Hepatic stellate cell (primary cell): ENCODE data around the gene XDH.

ENCODE experiments used
- DNase-seq: peaks from one replicate; pipeline ENCODE4 v3.0.0; 2011; ENCODE audit warnings: low spot score

Gene XDH

DNA sequence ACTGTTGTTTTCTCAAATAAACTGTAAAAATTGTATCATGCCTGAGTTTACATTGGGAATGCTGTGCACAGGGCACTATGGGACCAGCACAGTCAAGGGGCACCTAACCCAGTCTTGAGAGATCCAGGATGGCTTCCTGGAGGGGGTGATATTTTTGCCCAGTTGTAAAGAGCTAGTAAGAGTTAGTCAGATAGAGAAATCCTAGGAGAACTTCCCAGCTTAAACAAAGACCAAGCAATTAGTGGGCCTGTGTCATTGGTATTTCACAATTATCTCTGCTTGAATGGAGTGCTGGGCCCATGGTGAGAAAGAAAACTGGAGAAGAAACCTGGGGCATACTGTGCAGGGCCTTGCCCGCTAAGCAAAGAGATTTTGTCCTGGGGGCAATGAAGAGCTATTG lies 12.2 kb downstream of the XDH start:
- no peak for DNase-seq

DNA sequence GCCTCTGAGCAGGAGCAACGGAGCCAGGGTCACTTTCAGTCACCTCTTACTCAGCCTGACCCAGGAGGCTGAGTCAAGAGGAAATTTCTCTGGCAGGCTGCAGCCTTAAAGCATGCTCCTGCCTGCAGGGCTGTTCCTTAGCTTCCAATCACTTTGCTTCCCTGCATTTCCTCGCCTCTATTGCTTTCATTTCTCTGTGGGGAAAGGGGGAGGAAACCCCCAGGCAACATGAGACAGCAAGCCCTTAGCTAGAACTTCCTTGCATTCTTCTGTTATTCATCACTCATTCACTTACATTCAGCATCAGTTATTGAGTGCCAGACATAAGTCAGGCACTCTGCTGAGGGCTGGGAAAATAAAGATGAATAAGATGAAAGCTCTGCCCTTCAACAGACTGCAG lies 13.0 kb downstream of the XDH start:
- peak; percentile 69 for DNase-seq

DNA sequence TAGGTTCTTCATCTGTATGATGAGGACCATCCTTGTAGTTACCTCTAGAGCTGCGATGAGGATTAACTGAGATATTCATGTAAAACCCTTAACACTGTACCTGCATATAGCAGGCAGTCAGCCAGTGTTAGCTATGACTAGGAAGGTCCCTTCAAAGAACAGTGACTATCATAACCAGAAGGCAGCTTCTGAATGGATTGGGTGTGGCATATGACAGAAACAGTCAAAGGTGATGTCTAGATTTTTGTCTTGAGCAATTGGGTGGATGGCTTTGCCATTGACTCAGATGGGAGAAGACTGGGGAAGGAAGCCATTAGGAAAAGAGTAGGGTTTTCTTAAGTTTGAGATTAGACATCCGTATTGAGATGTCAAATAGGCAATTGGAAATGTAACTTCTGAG lies 15.7 kb downstream of the XDH start:
- DNase-seq = no peak

DNA sequence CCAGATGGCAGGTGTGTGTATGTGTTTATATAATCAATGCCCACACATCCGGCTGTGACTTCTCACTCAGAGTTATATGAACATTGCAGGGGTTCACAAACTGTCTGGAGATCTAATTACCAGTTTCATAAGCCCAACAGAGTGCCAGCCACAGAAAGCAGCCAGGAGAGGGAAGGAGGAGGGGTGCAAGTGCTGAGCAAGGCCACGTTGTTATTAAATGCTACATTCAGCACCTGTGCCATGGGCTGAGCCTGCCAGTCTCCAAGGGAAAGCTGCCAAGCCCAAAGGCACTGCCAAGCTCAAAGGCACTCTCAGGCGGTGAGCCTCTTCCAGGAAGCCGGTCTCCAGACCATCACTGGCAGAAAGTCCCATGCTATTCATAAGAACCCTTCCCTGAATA lies 17.4 kb downstream of the XDH start:
- DNase-seq = no peak

DNA sequence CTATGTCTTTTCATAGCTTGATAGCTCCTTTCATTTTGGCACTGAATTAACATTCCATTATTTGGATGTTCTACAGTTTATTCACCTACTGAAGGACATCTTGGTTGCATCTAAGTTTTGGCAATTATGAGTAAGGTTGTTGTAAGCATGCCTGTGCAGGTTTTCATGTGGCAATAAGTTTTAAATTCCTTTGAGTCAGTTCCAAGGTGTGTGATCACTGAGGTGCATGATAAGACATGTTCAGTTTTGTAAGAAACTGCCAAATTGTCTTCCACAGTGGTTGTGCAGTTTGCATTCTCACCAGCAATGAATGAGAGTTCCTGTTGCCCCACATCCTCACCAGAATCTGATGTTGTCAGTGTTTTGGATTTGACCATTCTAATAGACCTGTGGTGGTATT lies 24.2 kb downstream of the XDH start:
- no peak for DNase-seq

DNA sequence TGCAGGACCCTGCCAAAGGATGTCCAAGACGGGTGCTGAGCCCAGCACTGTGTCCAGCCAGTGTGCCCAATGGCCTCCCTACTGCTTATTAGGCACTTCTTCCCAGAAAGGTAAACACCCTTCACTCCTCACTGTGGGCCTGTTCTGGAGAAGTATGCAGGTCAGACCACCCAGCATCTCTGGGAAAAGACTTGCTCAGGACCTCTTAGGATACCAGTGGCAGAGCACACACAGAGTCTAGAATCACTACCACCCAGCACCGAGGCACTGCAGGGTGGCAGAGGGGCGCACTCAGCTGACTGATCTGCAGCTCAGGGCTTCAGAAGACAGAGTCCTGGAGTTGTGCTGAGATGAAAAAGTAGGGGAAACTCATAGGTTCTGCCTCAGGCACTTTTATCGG lies 25.8 kb downstream of the XDH start:
- no peak for DNase-seq

DNA sequence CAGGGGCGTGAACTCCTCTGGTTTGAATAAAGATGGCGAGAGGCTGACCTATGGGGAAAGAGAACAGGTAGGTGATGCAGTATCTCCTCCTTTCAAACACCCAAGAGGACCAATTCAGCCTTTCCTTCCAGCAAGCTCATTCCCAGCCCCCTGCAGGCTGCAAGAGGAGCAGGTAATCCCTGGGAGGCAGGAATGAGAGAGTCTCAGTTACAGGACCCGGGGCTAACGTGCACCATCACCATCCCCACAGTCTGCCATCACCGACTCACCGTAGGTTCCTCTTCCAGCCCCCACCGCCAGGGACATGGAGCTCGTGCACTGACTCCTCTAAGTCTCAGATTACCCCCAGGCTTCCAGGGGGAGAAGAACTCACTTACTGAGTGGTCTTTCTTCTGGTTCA lies 26.7 kb downstream of the XDH start:
- no peak for DNase-seq

DNA sequence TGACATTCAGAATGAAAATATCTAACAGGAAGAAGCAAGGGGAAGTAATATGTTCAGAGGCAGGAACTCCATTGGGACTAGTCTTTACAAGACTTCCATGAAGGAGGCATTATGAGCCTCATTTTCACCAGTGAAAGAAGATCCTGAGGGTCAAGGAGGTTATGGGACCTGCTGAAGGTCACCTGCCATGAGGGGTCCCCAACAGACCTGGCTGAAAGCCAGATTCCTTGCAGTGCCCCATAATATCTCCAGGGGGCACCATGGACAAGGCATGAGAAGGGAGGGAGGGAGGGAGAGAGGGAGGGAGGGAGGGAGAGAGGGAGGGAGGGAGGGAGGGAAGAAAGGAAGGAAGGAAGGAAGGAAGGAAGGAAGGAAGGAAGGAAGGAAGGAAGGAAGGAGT lies 27.9 kb downstream of the XDH start:
- no peak for DNase-seq

DNA sequence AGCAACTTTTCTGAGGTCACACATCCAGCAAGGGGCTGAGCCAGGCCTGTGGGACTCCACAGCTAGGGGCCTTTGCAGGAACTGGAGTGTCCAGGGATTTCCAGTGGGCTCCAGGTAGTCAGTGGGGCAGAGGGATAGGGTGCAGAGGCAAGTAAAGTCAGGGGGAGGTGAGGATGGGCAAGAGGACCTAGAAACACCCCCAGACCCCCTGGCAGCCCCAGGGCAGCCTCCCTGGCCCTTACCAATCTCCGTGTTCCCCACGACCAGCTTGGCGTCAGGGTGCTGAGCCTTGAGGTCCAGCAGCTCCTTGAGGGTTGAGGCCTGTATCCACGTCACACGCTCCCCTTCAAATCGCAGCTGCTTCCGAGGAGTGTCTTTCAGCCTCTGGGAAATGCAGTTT lies 28.4 kb downstream of the XDH start:
- no peak for DNase-seq

DNA sequence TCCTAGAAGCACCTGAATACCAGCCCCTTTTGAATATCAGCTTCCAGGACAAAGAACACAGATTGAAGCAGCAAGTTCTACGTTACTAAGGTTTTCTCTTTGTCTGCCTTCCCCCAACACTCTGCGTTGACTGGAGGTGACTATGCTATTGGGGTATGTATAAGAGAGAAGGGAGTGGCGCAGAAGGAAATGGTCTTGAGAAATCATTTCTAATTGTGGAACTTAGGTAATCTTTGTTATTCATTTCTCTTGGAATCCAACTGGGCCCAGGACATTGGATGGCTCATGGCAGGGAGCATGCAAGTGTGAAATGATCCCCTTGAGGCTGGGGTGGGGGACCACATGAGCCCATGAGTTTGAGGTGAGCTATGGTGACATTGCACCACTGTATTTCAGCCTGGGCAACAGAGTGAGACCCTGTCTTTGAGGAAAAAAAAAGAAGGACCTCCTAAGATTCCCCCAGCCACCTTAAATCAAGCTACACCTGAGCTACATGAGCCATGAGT lies 29.7 kb downstream of the XDH start:
- DNase-seq = peak; percentile 72

DNA sequence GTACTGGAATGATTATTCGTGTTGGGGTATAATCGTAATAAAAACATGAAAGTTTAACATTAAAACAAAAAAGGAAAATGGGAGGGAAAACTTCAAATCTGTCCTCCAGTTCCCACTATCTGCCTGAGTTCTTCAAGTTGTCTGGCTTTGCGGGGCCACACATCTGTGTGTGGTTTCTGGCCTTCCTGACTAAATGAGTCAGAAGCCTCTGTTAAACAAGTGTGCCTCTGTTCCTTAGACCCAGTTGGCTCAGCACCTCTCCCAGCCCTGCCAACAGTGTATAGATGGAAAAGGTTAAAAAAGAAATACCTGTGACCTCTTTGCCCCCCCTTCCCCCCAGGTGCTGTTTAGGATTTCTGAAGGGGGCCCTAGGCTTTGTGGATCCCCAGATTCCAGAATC lies 30.2 kb downstream of the XDH start:
- peak; percentile 75 for DNase-seq

DNA sequence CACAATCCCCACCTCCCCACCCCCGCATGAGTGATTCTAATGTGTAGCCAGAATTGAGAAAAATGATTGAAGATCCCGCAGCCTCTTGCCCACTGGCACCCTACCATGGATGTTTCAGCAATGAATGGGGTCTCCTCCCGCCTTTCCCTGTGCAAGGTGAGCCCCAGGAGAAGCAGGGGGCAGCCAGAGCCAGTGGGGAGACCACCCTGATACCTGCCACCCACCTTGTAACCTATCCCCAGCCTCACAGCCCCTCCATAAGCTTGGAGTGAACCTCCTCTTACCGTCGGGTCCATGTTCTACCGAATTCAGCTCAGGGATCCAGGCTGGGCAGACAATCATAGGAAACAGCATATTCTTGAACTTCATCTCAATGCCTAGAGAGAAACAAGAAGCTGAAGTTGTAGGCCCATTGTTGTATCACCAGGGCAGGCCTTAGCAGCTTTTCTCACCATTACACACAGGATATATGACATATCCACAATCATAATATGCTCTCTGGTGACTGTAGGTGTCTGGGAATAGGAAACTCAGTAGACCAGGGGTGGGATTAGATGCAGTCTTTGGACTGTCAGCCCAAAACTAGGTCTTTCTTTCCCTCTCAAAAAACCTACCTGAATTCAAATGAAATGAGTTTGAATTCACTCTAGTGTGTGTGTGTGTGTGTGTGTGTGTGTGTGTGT lies 30.9 kb downstream of the XDH start:
- no peak for DNase-seq

DNA sequence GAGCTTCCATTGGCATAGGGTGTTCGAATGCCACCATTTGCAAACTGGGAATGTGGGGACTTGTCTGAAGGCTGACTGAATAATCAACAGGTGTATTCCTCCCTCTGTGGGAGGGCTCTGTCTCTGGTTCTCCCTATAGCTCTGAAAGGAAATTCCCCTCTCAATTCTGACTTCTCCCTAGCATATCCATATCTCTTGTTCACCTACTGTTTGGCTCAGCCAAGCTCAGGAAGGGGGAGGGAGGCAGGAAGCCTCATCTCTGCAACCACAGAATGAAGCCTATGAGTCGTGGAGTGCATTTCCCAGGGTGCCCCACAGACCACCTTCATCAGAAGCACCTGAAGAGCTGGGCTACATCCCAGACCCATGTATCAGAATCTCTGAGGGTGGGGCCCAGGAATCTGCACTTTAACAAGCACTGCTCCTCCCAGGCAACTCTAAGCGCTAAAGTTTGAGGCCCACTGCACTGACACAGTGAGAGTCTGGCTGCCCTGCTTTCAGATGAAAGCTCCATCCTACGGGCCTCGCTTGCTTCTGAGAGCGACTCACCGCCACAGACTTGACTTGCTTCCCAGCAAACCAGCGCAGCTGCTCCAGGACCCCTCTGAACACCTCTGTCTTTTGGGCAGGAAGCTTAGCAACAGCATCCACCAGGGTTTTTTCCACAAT lies 32.0 kb downstream of the XDH start:
- no peak for DNase-seq

DNA sequence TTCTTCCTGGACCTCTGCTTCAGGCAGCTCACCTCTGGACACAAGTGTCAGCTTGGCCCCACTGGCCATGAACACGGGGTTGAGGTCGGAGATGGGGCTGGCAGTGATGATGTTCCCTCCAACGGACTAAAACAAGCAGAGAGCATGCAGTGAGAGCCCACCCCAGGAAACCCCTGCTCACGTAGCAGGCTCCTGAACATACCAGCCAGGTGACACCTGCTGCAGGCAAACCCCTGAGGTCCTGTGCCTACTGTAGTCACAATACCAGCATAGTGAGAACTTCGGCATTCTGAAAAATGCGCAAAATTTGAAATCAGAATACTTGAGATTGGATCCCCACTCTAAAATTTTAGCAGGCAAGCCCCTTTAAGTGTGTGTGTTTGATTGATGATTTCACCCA lies 32.9 kb downstream of the XDH start:
- DNase-seq = no peak

DNA sequence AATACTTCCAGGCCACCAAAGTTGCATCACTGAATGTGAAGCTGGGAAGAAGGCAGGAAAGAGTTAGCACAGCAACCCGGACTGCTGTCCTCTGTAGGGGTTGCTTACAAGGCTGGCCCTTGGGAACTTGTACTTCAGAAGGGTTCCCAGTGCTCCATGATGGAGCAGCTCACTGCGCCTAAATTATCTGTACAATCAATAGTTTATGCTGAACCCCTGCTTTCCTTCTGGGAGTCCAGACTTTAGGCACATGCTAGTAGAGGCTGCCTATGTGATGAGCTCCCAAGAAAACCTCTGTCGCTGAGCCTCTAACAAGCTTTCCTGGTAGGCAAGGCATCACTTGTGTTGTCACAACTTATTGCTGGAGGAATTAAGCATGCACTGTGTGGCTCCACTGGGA lies 34.3 kb downstream of the XDH start:
- DNase-seq = no peak

DNA sequence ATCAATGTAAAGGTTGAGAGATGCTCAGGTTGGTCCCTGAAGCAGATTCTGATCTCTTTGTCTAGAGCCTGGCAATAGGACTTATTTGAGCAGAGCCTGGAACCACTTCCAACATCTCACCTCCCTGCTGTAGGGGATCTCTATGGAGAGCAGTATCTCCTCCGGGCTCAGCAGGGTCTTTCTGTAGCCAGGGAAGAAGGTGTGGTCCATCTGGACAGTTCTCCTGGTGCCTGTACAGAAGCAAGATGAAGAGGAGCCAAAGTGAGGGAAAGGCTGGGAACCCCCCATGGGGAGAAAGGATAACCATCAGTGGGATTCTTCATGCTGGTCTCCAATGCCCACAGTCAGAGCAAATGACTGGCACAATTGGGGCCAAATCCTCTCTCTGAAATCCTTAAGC lies 34.8 kb downstream of the XDH start:
- DNase-seq = no peak

DNA sequence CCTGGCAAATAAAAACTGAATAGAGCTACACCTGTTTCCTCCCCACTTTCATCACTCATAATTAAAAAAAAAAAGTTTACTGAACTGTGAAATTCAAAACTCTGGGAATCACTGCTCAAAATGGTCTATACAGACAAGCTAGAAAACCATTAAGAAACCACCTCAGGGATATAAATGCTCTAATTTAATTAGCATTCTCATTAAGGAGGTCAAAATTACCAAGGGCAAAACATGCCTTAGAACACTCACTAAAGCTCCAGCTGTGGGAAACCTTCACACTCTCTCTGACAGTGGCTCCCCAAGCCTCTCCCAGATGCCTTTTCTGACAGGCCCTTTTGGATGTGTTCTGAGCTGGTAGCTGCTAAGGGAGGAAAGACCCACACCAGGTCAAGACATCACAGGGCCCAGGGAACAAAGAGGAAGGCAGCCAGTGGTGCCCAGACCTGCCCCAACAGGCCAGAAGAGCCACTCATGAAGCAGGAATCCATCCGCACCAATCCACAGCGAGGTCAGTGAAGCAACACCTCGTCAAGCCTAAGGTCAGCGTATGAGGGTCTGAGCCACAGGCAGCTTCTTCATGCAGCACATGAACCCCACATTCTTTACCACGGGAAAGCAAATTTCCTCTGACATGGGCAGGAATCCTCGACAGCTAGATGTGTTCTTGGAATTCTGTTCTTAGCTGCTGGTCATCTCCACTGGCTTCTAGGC lies 35.6 kb downstream of the XDH start:
- no peak for DNase-seq

DNA sequence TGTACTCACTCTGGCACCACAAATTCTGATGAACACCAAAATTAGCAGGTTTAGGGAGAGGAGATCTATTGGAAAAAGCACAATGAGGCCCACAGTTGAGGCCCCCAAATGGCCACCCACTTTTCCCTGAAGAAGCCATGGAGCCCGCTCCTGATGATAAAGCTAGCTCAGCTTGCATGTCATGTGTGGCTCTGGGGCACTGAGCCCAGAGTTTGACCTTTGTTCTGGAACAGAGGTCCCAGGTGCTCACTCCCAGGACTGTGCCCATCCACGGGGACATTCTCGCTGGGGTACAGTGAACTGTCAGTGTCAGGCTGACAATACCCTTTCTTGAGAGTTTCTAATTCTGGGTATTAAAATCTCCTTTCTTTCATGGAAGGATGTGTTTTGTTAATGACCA lies 36.2 kb downstream of the XDH start:
- DNase-seq = no peak

DNA sequence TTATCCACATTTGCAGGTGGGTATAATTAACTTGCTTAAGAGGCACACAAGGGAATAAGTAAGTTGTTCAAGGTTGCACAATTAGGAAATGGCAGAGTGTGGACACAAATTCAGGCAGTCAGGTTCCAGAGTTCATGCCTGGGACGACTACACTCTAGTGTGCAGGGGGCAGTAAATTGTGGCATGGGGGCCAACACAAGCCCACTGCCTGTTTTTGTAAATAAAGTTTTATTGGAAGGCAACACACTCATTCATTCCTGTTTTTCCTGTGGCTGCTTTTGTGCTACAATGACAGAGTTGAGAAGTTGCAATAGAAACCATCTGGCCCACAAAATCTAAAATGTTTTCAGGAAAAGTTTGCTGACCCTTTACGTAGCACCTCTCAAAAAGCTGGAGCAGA lies 41.4 kb downstream of the XDH start:
- no peak for DNase-seq

DNA sequence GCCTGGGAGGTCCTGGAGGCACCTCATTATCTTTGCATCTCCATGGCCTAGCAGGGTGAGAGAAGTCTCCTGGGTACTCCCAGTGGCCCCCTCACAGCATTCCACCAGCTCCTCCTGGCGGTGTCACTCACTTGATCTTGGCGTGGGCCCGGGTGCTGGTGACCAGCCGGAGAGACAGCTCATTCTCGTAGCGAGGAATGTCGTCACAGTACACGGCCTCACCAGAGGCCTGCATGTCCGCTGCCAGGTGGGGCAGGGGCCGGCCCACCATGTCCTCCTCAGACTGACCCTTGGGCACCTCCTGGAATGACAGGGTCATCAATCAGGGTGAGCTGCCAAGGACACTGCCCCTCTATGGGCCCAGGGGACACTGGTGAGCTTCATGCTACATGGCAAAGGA lies 42.4 kb downstream of the XDH start:
- DNase-seq = no peak

DNA sequence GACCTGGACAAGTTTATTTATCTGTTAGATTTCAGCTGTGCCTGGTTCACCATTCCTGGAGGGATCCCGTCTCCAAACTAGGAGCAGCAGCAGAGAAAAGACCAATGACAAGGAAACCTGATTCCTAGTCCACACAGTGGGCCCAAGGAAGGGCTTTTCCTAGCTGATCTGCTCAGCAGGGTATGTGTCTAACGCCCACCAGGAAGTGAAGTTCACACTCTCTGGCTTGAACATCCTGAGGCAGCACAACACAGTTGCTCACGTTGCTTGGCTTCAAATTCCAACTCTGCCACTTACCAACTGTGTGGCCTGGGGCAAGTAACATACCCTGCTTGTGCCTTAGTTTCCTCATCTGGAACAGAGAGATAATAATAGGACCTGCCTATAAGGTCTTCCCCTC lies 42.9 kb downstream of the XDH start:
- no peak for DNase-seq

DNA sequence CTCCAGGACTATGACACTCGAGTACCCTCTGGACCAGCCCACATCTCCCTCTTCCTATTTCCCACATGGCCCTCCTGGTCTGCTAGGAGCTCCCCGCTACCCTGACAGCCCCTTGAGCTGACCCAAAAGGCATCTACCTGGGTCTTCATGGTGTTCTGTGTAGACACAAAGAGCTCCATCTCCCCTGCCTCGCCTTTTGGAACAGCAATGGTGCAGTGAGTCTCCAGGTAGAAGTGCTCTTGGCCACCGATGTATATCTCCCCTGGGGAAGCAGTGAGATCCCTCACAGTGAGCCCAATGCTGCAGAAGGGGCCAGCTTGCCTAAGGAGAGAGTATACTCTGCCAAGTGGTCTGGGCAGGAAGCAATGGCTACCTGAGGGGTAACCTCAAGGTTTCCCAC lies 47.8 kb downstream of the XDH start:
- no peak for DNase-seq

DNA sequence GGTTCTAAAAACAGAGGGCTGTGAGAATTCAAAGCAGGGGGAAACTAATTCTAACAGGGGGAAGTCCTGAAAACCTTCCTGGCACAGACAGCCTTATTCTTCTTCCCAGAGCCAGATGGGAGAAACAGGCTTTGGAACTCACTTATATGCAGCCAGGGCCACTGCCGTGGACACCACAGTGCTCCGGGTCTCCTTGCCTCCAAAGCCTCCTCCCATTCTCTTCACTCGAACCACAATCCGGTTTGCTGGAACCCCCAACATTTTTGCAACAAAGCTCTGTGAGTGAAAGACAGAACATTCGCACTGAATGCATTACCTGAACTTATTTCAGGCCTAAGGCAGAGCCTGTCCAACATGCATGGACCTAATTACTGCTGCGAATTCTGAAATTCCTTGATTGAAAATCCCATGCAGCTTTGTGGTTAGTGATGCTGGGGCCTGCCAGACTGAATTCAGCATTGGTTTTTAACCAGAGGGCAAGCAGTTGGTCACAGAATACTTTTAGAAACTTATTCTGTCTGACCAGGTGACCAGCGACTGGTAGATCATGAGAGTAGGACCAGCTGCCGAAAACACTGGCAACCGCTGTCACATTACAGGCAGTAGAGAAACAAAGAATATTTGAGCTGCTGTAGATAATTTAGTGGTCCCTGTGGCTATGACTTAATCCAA lies 48.6 kb downstream of the XDH start:
- DNase-seq = no peak
